GM12878 (cell line): Measurements from ENCODE around the gene PIP4K2A. TPM values are rescaled to one million over a fixed set of nuclear protein-coding genes. Genes with fewer than 3 reads are reported as not detected.

ENCODE experiments used
- CHD2 ChIP-seq: IDR thresholded peaks from 2 replicates; pipeline ENCODE4 v1.6.1; 2011; ENCODE audit warnings: low read depth, low read length, improper control_type of control experiment, borderline replicate concordance
- CHD4 ChIP-seq: fragments of 200-600 bp; sonication (generic); IDR thresholded peaks from 2 replicates; pipeline ENCODE4 v1.6.1; 2016; ENCODE audit warnings: mild to moderate bottlenecking
- E2F4 ChIP-seq: IDR thresholded peaks from 2 replicates; pipeline ENCODE4 v1.6.1; 2012; ENCODE audit warnings: low read depth, low read length, improper control_type of control experiment
- FOXM1 ChIP-seq: IDR thresholded peaks from 2 replicates; pipeline ENCODE4 v1.6.1; 2012; ENCODE audit warnings: low read depth, mild to moderate bottlenecking, inconsistent platforms, low read length, moderate library complexity
- RELA ChIP-seq: fragments of 450-650 bp; IDR thresholded peaks from 2 replicates; pipeline ENCODE4 v1.8.0; 2014; ENCODE audit warnings: borderline replicate concordance; ENCODE audit not compliant: partially characterized antibody
- RUNX3 ChIP-seq: IDR thresholded peaks from 2 replicates; pipeline ENCODE4 v1.6.1; 2012; ENCODE audit warnings: low read length, inconsistent platforms
- TAF1 ChIP-seq: IDR thresholded peaks from 2 replicates; pipeline ENCODE4 v1.6.1; 2011; ENCODE audit warnings: mild to moderate bottlenecking, low read depth, low read length, borderline replicate concordance
- WRNIP1 ChIP-seq: IDR thresholded peaks from 2 replicates; pipeline ENCODE4 v1.6.1; 2011; ENCODE audit warnings: low read depth, low read length, improper control_type of control experiment, borderline replicate concordance
- YY1 ChIP-seq: IDR thresholded peaks from 2 replicates; pipeline ENCODE4 v1.6.1; 2011; ENCODE audit warnings: low read depth, mild to moderate bottlenecking, low read length
- ZBED1 ChIP-seq: IDR thresholded peaks from 2 replicates; pipeline ENCODE4 v1.6.1; 2016; ENCODE audit warnings: borderline replicate concordance
- ZNF207 ChIP-seq: fragments of 450-650 bp; IDR thresholded peaks from 2 replicates; pipeline ENCODE4 v1.6.1; 2014; ENCODE audit warnings: antibody characterized with exemption, mild to moderate bottlenecking, borderline replicate concordance
- polyA plus RNA-seq, 11 experiments: library from polyadenylated mRNA; depleted of rRNA in 4 of 11; unstranded in 6 of 11; stranded (reverse) in 5 of 11; fragments of >200 nt; fragmentation: Nextera tagmentation in 4 of 11; fragmentation: Illumina TruSeq in 1 of 11; extraction: Ambion mirVana in 4 of 11; extraction: Trizol in 1 of 11; gene quantifications; 1 replicate in 1 of 11; 2 replicates in 10 of 11; pipeline versions ENCODE4 v1.2.1 to v1.2.3, GENCODE V29; 2011 to 2016; ENCODE audit warnings: inconsistent platforms in 2 of 11, missing spikeins in 2 of 11, low read depth in 1 of 11
- total RNA-seq, 4 experiments: library from RNA; depleted of rRNA in 3 of 4; stranded (reverse); fragments of >200 nt in 3 of 4; fragmentation: Illumina TruSeq in 1 of 4; extraction: Trizol in 1 of 4; gene quantifications; 2 replicates each; pipeline versions ENCODE4 v1.2.1 to v1.2.3, GENCODE V29; 2013 to 2021
- TF ChIP-seq, protein P1 (sequence below): fragments of 450-650 bp; IDR thresholded peaks from 2 replicates; pipeline ENCODE4 v1.6.1; 2014; ENCODE audit warnings: mild to moderate bottlenecking
- TF ChIP-seq, protein P2 (sequence below): fragments of 450-650 bp; IDR thresholded peaks from 2 replicates; pipeline ENCODE4 v1.6.1; 2016; ENCODE audit warnings: mild to moderate bottlenecking
- TF ChIP-seq, protein P3 (sequence below): IDR thresholded peaks from 2 replicates; pipeline ENCODE4 v1.6.1; 2012; ENCODE audit warnings: low read depth, low read length, improper control_type of control experiment
- TF ChIP-seq, protein P4 (sequence below): fragments of 450-650 bp; conservative IDR thresholded peaks from 2 replicates; pipeline ENCODE4 v1.6.1; 2017; ENCODE audit warnings: mild to moderate bottlenecking, moderate library complexity

The PIP4K2A gene
- total and polyA plus RNA-seq, 10 of the 15 experiments (the other 5 are each of a cell fraction or from before 2014, with no cell fraction given), result 54.3 to 139 (median 84.4) TPM

- TF ChIP-seq, protein P1, sequence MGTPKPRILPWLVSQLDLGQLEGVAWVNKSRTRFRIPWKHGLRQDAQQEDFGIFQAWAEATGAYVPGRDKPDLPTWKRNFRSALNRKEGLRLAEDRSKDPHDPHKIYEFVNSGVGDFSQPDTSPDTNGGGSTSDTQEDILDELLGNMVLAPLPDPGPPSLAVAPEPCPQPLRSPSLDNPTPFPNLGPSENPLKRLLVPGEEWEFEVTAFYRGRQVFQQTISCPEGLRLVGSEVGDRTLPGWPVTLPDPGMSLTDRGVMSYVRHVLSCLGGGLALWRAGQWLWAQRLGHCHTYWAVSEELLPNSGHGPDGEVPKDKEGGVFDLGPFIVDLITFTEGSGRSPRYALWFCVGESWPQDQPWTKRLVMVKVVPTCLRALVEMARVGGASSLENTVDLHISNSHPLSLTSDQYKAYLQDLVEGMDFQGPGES, result no peak
- TF ChIP-seq RELA (no peak), YY1 (no peak), ZNF207 (no peak), E2F4 (no peak), TAF1 (no peak), RUNX3 (no peak), FOXM1 (no peak), WRNIP1 (no peak), CHD2 (no peak), ZBED1 (no peak), CHD4 (no peak)
- TF ChIP-seq, protein P2, sequence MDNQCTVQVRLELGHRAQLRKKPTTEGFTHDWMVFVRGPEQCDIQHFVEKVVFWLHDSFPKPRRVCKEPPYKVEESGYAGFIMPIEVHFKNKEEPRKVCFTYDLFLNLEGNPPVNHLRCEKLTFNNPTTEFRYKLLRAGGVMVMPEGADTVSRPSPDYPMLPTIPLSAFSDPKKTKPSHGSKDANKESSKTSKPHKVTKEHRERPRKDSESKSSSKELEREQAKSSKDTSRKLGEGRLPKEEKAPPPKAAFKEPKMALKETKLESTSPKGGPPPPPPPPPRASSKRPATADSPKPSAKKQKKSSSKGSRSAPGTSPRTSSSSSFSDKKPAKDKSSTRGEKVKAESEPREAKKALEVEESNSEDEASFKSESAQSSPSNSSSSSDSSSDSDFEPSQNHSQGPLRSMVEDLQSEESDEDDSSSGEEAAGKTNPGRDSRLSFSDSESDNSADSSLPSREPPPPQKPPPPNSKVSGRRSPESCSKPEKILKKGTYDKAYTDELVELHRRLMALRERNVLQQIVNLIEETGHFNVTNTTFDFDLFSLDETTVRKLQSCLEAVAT, result no peak
- TF ChIP-seq, protein P3, sequence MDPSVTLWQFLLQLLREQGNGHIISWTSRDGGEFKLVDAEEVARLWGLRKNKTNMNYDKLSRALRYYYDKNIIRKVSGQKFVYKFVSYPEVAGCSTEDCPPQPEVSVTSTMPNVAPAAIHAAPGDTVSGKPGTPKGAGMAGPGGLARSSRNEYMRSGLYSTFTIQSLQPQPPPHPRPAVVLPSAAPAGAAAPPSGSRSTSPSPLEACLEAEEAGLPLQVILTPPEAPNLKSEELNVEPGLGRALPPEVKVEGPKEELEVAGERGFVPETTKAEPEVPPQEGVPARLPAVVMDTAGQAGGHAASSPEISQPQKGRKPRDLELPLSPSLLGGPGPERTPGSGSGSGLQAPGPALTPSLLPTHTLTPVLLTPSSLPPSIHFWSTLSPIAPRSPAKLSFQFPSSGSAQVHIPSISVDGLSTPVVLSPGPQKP, result no peak
- TF ChIP-seq, protein P4, sequence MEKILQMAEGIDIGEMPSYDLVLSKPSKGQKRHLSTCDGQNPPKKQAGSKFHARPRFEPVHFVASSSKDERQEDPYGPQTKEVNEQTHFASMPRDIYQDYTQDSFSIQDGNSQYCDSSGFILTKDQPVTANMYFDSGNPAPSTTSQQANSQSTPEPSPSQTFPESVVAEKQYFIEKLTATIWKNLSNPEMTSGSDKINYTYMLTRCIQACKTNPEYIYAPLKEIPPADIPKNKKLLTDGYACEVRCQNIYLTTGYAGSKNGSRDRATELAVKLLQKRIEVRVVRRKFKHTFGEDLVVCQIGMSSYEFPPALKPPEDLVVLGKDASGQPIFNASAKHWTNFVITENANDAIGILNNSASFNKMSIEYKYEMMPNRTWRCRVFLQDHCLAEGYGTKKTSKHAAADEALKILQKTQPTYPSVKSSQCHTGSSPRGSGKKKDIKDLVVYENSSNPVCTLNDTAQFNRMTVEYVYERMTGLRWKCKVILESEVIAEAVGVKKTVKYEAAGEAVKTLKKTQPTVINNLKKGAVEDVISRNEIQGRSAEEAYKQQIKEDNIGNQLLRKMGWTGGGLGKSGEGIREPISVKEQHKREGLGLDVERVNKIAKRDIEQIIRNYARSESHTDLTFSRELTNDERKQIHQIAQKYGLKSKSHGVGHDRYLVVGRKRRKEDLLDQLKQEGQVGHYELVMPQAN, result no peak
Measured at GRCh38 chr10:22641743-22642142, 72.6 kb downstream of the PIP4K2A start (continued).
